Measurements from ENCODE around the gene RHCE. TPM values are rescaled to one million over a fixed set of nuclear protein-coding genes. Genes with fewer than 3 reads are reported as not detected.
"Not testable (repeated sequence)": the region's sequence is repeated elsewhere in the genome, so short reads cannot be mapped to it uniquely, and the experiment has no call there.

RHCE gene
- total and polyA plus RNA-seq, 9 of the 15 experiments (the other 6 are each of a cell fraction or from before 2014, with no cell fraction given) = 5.4 to 31.5 (median 12.6) TPM

- H4K20me1 ChIP-seq (replicated peaks; ENCODE audit: control insufficient read depth, insufficient read depth, low read length); POLR2A ChIA-PET; in situ Hi-C loops (cut with MboI); H3K27me3 ChIP-seq (ENCODE audit: control insufficient read depth in 2 of 2, insufficient read depth in 2 of 2, low read length in 2 of 2); H2AFZ ChIP-seq (ENCODE audit: low read depth, low read length); intact Hi-C loops (cut with micrococcal nuclease); FAIRE-seq; H3K9ac ChIP-seq (ENCODE audit: insufficient read depth in 1 of 2, low read depth in 2 of 2, low read length in 2 of 2); H3K27ac ChIP-seq (ENCODE audit: extremely low read depth, low read depth, low read length); H3K79me2 ChIP-seq (ENCODE audit: control insufficient read depth, insufficient read depth, low read length); H3K9me3 ChIP-seq (replicated peaks; ENCODE audit: control insufficient read depth, insufficient read depth, low read depth, low read length); H3K4me3 ChIP-seq; DNase-seq (ENCODE audit: extremely low read depth in 1 of 4, low spot score in 3 of 4); H3K4me2 ChIP-seq (ENCODE audit: insufficient read depth, low read length); H3K4me1 ChIP-seq (replicated peaks in 1 of 2; ENCODE audit: control insufficient read depth in 2 of 2, insufficient read depth in 2 of 2, low read length in 2 of 2); H3K9me1 ChIP-seq (ENCODE audit: control insufficient read depth, insufficient read depth, low read length); ATAC-seq; H3K36me3 ChIP-seq (ENCODE audit: control insufficient read depth, insufficient read depth, low read length); BruUV-seq (replicated peaks); CTCF ChIA-PET (ENCODE audit: low intra/inter-chr PET ratio): not testable (repeated sequence)
- 59% methylated on average over 1 of the region's 1 CpG for WGBS (ENCODE audit: insufficient coverage, low coverage, missing lambda C conversion rate)
These were observed 37.5 kb downstream of the RHCE start for GRCh38 chr1:25383090-25383489.

- ATAC-seq; intact Hi-C loops (cut with micrococcal nuclease); POLR2A ChIA-PET; H3K9ac ChIP-seq (ENCODE audit: insufficient read depth in 1 of 2, low read depth in 2 of 2, low read length in 2 of 2); H3K4me1 ChIP-seq (replicated peaks in 1 of 2; ENCODE audit: control insufficient read depth in 2 of 2, insufficient read depth in 2 of 2, low read length in 2 of 2); in situ Hi-C loops (cut with MboI); H3K27ac ChIP-seq (ENCODE audit: extremely low read depth, low read depth, low read length); H3K4me3 ChIP-seq; H4K20me1 ChIP-seq (replicated peaks; ENCODE audit: control insufficient read depth, insufficient read depth, low read length); FAIRE-seq; H3K79me2 ChIP-seq (ENCODE audit: control insufficient read depth, insufficient read depth, low read length); DNase-seq (ENCODE audit: extremely low read depth in 1 of 4, low spot score in 3 of 4); CTCF ChIA-PET (ENCODE audit: low intra/inter-chr PET ratio); H2AFZ ChIP-seq (ENCODE audit: low read depth, low read length); H3K9me3 ChIP-seq (replicated peaks; ENCODE audit: control insufficient read depth, insufficient read depth, low read depth, low read length); BruUV-seq (replicated peaks); H3K36me3 ChIP-seq (ENCODE audit: control insufficient read depth, insufficient read depth, low read length); H3K4me2 ChIP-seq (ENCODE audit: insufficient read depth, low read length); H3K9me1 ChIP-seq (ENCODE audit: control insufficient read depth, insufficient read depth, low read length); H3K27me3 ChIP-seq (ENCODE audit: control insufficient read depth in 2 of 2, insufficient read depth in 2 of 2, low read length in 2 of 2): not testable (repeated sequence)
- 42% methylated on average over 1 of the region's 1 CpG for WGBS (ENCODE audit: insufficient coverage, low coverage, missing lambda C conversion rate)
These were observed 38.1 kb downstream of the RHCE start for GRCh38 chr1:25382543-25382942.

Data from K562 (cell line).